ENCODE data around the gene CTSA. TPM values are rescaled to one million over a fixed set of nuclear protein-coding genes. Genes with fewer than 3 reads are reported as not detected.

The CTSA gene
- total RNA-seq, 1 experiment from 2014 or later = 109 TPM

DNA sequence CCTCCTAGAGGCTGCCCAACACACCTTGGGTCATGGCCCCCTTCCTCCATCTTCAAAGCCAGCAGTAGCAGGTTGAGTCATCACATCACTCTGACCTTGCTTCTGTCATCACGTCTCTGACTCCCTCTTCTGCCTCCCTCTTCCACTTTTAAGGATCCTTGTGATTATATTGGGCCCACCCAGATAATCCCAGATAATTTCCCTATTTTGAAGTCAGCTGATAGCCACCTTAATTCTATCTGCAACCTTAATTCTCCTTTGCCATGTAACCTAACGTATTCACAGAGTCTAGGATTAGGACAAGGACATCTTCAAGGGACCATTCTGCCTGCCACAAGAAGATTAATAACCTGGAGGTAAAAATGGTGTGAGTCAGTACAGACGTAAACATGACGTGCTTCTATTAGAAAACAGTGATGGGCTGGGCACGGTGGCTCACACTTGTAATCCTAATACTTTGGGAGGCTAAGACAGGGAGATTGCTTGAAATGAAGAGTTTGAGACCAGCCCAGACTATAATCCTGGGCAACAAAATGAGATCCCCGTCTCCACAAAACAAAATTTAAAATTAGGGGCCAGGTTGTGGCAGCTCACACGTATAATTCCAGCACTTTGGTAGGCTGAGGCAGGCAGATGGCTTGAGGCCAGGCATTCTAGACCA, 30.4 kb upstream of the CTSA start:
- TF ChIP-seq TCF7L2 (IDR thresholded peaks at IDR 0.05; ENCODE audit: borderline replicate concordance, extremely low read depth, insufficient read depth, insufficient read length) (peak; percentile 62), JUND (IDR thresholded peaks at IDR 0.05) (no peak)
- H2AFZ ChIP-seq (ENCODE audit: low read depth, low read length, poor library complexity, severe bottlenecking) = no peak overlapping the region
- no peaks in the 10 kb centered on the region for H3K36me3 ChIP-seq (ENCODE audit: control insufficient read depth in 1 of 2, insufficient read depth in 2 of 2, low read length in 2 of 2)
- 0 out of 2 replicates have a peak, but pooled peaks cover 12% of the 10 kb centered on the region for H3K79me2 ChIP-seq (ENCODE audit: insufficient read depth, low read length)
- intact Hi-C loops (cut with micrococcal nuclease) = no loop called here
- no peaks in the 10 kb centered on the region for H3K27me3 ChIP-seq (ENCODE audit: insufficient read depth, low read length)
- no peaks in the 10 kb centered on the region for H4K20me1 ChIP-seq (ENCODE audit: insufficient read depth)
- no peak overlapping the region for H3K9ac ChIP-seq (ENCODE audit: low read length)
- no TSS peak for BruUV-seq (replicated peaks)
- H3K4me3 ChIP-seq (replicated peaks in 1 of 2; ENCODE audit: low read depth in 1 of 2, low read length in 2 of 2) = no peak overlapping the region
- no peak overlapping the region for H3K27ac ChIP-seq (ENCODE audit: low read depth, low read length)
- no peak for DNase-seq (ENCODE audit: low read depth, low spot score)
- ChIA-PET CTCF (no interaction called here), POLR2A (no interaction called here), RAD21 (ENCODE audit: low non-redundant PET in 1 of 2, low total read pairs in 2 of 2, uncharacterized antibody in 2 of 2, unreplicated experiment in 2 of 2) (no interaction called here)
- ATAC-seq = no peak
- H3K4me1 ChIP-seq (ENCODE audit: control insufficient read depth in 1 of 2, insufficient read depth in 2 of 2, low read length in 2 of 2) = peaks cover 15 to 36% of the 10 kb centered on the region in 2 experiments
- H3K9me2 ChIP-seq (ENCODE audit: insufficient read depth) = no peaks in the 10 kb centered on the region
- H3K9me3 ChIP-seq (ENCODE audit: control insufficient read depth in 1 of 2, insufficient read depth in 1 of 2, low read depth in 1 of 2, low read length in 2 of 2) = no peaks in the 10 kb centered on the region
- peak overlapping the region; percentile 50 for H3K4me2 ChIP-seq (ENCODE audit: low read length)

DNA sequence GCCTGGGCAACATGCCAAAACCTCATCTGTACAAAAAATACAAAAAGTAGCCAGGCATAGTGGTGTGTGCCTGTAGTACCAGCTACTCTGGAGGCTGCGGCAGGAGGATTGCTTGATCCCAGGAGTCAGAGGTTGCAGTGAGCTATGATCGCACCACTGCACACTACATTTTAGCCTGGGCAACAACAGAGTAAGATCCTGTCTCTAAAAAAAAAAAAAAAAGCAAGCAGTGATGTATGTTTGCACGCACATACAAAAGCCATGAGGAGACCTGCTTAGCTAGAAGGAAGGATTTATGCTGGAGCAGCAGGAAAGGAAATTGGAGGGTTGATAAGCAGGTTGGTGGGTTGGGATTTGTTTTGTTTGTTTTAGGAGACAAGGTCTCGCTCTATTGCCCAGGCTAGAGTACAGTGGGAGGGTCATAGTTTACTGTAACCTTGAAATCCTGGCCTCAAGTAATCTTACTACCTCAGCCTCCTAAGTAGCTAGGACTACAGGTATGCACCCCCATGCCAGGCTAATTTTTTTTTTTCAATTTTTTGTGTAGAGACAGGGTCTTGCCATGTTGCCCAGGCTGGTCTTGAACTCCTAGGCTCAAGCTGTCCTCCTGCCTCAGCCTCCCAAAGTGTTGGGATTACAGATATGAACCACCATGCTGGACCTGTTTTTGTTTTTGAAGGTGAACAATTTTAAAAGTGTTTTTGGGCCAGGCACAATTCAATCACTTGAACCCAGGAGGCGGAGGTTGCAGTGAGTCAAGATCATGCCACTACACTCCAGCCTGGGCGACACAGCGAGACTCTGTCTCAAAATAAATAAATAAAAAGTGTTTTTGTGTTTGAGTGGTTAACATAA, 29.7 kb upstream of the CTSA start:
- intact Hi-C loops (cut with micrococcal nuclease) = no loop called here
- Histone ChIP-seq H3K79me2 (ENCODE audit: insufficient read depth, low read length) (0 out of 2 replicates have a peak, but pooled peaks cover 6% of the 10 kb centered on the region), H2AFZ (ENCODE audit: low read depth, low read length, poor library complexity, severe bottlenecking) (no peak overlapping the region), H3K27me3 (ENCODE audit: insufficient read depth, low read length) (no peaks in the 10 kb centered on the region), H3K36me3 (ENCODE audit: control insufficient read depth in 1 of 2, insufficient read depth in 2 of 2, low read length in 2 of 2) (no peaks in the 10 kb centered on the region), H3K4me3 (replicated peaks in 1 of 2; ENCODE audit: low read depth in 1 of 2, low read length in 2 of 2) (no peak overlapping the region), H3K27ac (ENCODE audit: low read depth, low read length) (no peak overlapping the region), H4K20me1 (ENCODE audit: insufficient read depth) (no peaks in the 10 kb centered on the region), H3K4me2 (ENCODE audit: low read length) (peak overlapping the region; percentile 50), H3K9me3 (ENCODE audit: control insufficient read depth in 1 of 2, insufficient read depth in 1 of 2, low read depth in 1 of 2, low read length in 2 of 2) (no peaks in the 10 kb centered on the region), H3K9me2 (ENCODE audit: insufficient read depth) (no peaks in the 10 kb centered on the region), H3K4me1 (ENCODE audit: control insufficient read depth in 1 of 2, insufficient read depth in 2 of 2, low read length in 2 of 2) (peaks cover 15 to 30% of the 10 kb centered on the region in 2 experiments), H3K9ac (ENCODE audit: low read length) (no peak overlapping the region)
- ATAC-seq = no peak
- ChIA-PET RAD21 (ENCODE audit: low non-redundant PET in 1 of 2, low total read pairs in 2 of 2, uncharacterized antibody in 2 of 2, unreplicated experiment in 2 of 2) (no interaction called here), POLR2A (no interaction called here), CTCF (no interaction called here)
- BruUV-seq (replicated peaks) = no TSS peak
- DNase-seq (ENCODE audit: low read depth, low spot score) = no peak
- TF ChIP-seq CBX3 (IDR thresholded peaks at IDR 0.05; ENCODE audit: low read depth) (no peak), EZH2phosphoT487 (IDR thresholded peaks at IDR 0.05; ENCODE audit: borderline replicate concordance) (no peak), EZH2 (IDR thresholded peaks at IDR 0.05) (no peak), SRF (IDR thresholded peaks at IDR 0.05; ENCODE audit: low read depth) (no peak), POLR2AphosphoS5 (IDR thresholded peaks at IDR 0.05; ENCODE audit: low read depth, low read length) (no peak), SIN3A (IDR thresholded peaks at IDR 0.05; ENCODE audit: low read depth) (no peak), ELF1 (IDR thresholded peaks at IDR 0.05; ENCODE audit: borderline replicate concordance, low read depth) (no peak), TCF7L2 (IDR thresholded peaks at IDR 0.05; ENCODE audit: borderline replicate concordance, extremely low read depth, insufficient read depth, insufficient read length) (no peak), SP1 (IDR thresholded peaks at IDR 0.05; ENCODE audit: low read depth) (no peak), FOSL1 (IDR thresholded peaks at IDR 0.05; ENCODE audit: low read depth) (no peak), RAD21 (IDR thresholded peaks at IDR 0.05; ENCODE audit: low read depth) (no peak), ZFX (IDR thresholded peaks at IDR 0.05) (no peak)
- TF ChIP-seq, protein P1, sequence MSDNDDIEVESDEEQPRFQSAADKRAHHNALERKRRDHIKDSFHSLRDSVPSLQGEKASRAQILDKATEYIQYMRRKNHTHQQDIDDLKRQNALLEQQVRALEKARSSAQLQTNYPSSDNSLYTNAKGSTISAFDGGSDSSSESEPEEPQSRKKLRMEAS (IDR thresholded peaks at IDR 0.05) = no peak
- TF ChIP-seq, protein P2, sequence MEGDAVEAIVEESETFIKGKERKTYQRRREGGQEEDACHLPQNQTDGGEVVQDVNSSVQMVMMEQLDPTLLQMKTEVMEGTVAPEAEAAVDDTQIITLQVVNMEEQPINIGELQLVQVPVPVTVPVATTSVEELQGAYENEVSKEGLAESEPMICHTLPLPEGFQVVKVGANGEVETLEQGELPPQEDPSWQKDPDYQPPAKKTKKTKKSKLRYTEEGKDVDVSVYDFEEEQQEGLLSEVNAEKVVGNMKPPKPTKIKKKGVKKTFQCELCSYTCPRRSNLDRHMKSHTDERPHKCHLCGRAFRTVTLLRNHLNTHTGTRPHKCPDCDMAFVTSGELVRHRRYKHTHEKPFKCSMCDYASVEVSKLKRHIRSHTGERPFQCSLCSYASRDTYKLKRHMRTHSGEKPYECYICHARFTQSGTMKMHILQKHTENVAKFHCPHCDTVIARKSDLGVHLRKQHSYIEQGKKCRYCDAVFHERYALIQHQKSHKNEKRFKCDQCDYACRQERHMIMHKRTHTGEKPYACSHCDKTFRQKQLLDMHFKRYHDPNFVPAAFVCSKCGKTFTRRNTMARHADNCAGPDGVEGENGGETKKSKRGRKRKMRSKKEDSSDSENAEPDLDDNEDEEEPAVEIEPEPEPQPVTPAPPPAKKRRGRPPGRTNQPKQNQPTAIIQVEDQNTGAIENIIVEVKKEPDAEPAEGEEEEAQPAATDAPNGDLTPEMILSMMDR (IDR thresholded peaks at IDR 0.05 in 2 of 3, conservative IDR thresholded peaks at IDR 0.05 in 1 of 3; ENCODE audit: borderline replicate concordance in 1 of 3, insufficient read depth in 1 of 3, low read depth in 2 of 3, low read length in 2 of 3) = no peak
